ENCODE data around the gene CYP26B1.

CYP26B1 gene

GRCh38 chr2:72141881-72142451, 5.7 kb downstream of the CYP26B1 start:
- no peak for DNase-seq (ENCODE audit: low read depth)

- DNase-seq (ENCODE audit: low read depth), result no peak
These were observed 6.5 kb downstream of the CYP26B1 start for GRCh38 chr2:72141032-72141645.

- DNase-seq (ENCODE audit: low read depth), result no peak
These were observed 7.1 kb downstream of the CYP26B1 start for GRCh38 chr2:72140621-72140960.

GRCh38 chr2:72139874-72140620, 7.6 kb downstream of the CYP26B1 start:
- no peak for DNase-seq (ENCODE audit: low read depth)

- no peak for DNase-seq (ENCODE audit: low read depth)
These were observed 8.2 kb downstream of the CYP26B1 start for GRCh38 chr2:72139471-72139873.

- DNase-seq (ENCODE audit: low read depth), result no peak
These were observed 8.7 kb downstream of the CYP26B1 start for GRCh38 chr2:72138921-72139381.

- DNase-seq (ENCODE audit: low read depth), result no peak
These were observed 9.4 kb downstream of the CYP26B1 start for GRCh38 chr2:72138011-72138881.

GRCh38 chr2:72137498-72138010, 10.1 kb downstream of the CYP26B1 start:
- DNase-seq (ENCODE audit: low read depth), result peak; percentile 18

GRCh38 chr2:72136933-72137497, 10.6 kb downstream of the CYP26B1 start:
- DNase-seq (ENCODE audit: low read depth), result no peak

GRCh38 chr2:72136331-72136730, 11.3 kb downstream of the CYP26B1 start:
- no peak for DNase-seq (ENCODE audit: low read depth)

- no peak for DNase-seq (ENCODE audit: low read depth)
These were observed 11.7 kb downstream of the CYP26B1 start for GRCh38 chr2:72135921-72136320.

- DNase-seq (ENCODE audit: low read depth), result no peak
These were observed 12.5 kb downstream of the CYP26B1 start for GRCh38 chr2:72134997-72135800.

- no peak for DNase-seq (ENCODE audit: low read depth)
These were observed 13.2 kb downstream of the CYP26B1 start for GRCh38 chr2:72134408-72134996.

GRCh38 chr2:72133721-72134407, 13.8 kb downstream of the CYP26B1 start:
- no peak for DNase-seq (ENCODE audit: low read depth)

GRCh38 chr2:72132981-72133720, 14.5 kb downstream of the CYP26B1 start:
- no peak for DNase-seq (ENCODE audit: low read depth)

GRCh38 chr2:72131916-72132841, 15.5 kb downstream of the CYP26B1 start:
- no peak for DNase-seq (ENCODE audit: low read depth)

- DNase-seq (ENCODE audit: low read depth), result no peak
These were observed 16.2 kb downstream of the CYP26B1 start for GRCh38 chr2:72131371-72131891.
